Measurements from ENCODE around the gene PNPLA7.

GRCh38 chr9:137497921-137498719 is 52.1 kb downstream of the PNPLA7 start:
- TF ChIP-seq CBFB (CRISPR knock-in tag; IDR thresholded peaks at IDR 0.05; ENCODE audit: low read depth), result no peak
- TF ChIP-seq USF1 (CRISPR knock-in tag; IDR thresholded peaks at IDR 0.05), result no peak
- TF ChIP-seq TP53 (CRISPR knock-in tag; IDR thresholded peaks at IDR 0.05), result no peak
- TF ChIP-seq CTCF (IDR thresholded peaks at IDR 0.05), result no peak
- no peak for TF ChIP-seq ATF3 (CRISPR knock-in tag; conservative IDR thresholded peaks at IDR 0.05)
- TF ChIP-seq NR3C1 (CRISPR knock-in tag; conservative IDR thresholded peaks at IDR 0.05; ENCODE audit: low read depth), result no peak
- no peak for TF ChIP-seq FOXP4 (CRISPR knock-in tag; IDR thresholded peaks at IDR 0.05)
- TF ChIP-seq TEAD4 (CRISPR knock-in tag; IDR thresholded peaks at IDR 0.05), result no peak
- TF ChIP-seq ZNF317 (CRISPR knock-in tag; IDR thresholded peaks at IDR 0.05; ENCODE audit: borderline replicate concordance, low read depth), result no peak
- TF ChIP-seq MAX (CRISPR knock-in tag; IDR thresholded peaks at IDR 0.05), result no peak
- TF ChIP-seq E2F5 (CRISPR knock-in tag; IDR thresholded peaks at IDR 0.05), result no peak
